GF-D8 (cell line): ENCODE measurements around the gene PRKAB1.

Source experiments
- DNase-seq: peaks from one replicate; lab custom pipeline; 2025; lab: John Stamatoyannopoulos, UW

The PRKAB1 gene

DNA sequence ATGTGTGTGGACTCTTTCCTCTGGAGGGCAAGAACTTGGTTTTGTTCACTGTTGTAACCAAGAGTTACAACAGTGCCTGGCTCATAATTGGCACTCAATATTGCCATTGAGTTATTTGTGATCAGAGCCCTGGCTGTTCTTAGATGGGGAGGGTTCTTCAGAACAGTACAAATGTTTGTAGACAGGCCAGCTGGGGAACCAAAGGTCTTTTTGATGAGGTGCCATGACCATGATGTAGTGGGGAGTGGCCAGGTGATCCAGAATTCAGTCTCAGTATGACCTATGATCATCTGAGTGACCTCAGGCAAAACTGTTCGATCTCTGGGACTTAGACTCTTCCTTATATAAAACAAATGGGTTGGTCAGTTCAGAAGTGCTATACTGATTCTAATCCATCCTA is 3.3 kb upstream of the PRKAB1 start:
- peak; percentile 17 for DNase-seq

DNA sequence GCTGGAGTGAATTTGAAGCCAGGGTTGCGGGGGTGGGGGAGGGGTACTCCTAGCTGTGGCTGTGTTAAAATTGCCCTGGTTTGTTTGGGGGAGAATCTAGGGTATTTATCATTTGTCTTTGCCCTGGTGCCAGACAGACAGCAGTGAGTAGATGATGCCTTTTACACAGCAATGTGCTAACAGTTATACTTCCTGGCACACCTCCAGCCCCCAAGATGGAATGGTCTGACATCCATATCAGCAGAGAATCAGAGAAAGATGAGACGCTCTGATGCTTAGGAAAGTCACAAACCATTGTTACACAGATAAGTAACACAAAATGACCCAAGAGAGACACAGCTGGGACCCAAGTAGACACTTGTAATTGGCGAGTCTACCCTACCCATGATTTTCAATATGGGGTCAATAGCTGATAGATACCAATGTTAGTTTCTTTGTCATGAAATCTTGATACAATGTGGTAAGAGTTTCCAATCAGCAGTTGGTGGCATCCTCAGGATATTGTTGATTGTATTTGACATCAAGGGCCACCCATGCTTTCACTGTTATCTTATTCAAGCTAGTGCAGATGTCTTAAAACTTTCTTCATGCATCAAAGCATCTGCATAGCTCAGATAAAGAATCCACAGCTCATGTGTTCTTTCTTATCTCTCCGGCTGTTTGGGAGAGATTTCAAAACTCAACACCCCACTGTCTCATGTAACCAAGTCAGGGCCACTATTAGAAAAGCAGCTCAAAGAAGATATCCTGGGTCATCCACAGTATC is 2.6 kb upstream of the PRKAB1 start:
- DNase-seq, result peak; percentile 91

DNA sequence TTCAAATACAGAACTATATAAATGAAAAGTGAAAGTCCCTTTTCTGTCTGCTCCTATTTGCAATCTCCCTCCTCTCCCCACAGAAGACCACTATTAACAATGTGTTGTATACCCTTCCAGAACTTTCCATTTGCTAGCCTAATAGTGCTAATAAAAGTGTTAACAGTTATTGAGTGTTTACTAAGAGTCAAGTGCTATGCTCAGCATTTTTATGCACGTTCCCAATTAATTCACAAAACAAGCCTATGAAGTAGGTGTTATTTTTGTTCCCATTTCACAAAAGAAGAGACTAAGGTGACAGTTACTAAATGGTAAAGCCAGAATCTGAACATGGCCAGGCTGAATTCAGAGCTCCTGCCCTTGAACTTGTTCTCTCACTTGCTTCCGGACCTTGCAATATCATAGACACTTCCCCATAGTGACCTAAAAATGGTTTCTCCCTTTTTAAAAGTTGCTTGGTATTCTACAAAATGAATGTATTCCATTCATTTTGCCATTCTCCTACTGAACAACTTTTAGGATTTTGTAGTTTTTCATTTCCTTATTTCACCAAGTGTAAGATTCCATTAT is 1.6 kb upstream of the PRKAB1 start:
- peak; percentile 68 for DNase-seq

DNA sequence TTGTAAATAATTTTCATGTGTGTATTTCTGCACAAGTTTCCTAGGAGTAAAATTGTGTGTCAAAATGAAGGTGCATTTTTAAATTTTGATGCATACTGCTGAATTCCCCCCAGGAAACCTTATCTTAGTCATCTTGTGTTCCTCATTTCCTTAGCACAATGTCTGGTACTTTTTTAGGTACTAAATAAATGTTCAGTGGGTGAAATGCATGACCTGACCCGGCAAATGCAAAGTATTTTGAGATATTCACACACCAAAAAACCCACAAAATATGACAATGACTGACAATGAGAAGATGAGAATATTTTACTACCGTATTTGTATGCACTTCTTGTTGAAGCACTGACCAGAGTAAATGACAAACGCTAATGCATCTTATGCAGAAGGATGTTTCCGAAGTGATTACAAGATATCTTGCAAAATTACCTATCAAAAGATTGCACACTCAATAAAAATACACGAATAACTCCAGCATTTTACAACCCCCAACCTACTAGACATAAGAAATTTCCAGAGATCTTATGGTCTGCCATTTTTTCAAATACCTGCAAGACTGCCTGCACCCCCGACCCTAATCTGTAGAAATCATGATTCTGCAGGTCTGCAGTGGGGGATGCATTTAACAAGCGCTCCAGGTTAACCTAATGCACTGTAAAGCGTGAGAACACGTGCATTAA is 895 bp upstream of the PRKAB1 start:
- DNase-seq, result peak; percentile 71

DNA sequence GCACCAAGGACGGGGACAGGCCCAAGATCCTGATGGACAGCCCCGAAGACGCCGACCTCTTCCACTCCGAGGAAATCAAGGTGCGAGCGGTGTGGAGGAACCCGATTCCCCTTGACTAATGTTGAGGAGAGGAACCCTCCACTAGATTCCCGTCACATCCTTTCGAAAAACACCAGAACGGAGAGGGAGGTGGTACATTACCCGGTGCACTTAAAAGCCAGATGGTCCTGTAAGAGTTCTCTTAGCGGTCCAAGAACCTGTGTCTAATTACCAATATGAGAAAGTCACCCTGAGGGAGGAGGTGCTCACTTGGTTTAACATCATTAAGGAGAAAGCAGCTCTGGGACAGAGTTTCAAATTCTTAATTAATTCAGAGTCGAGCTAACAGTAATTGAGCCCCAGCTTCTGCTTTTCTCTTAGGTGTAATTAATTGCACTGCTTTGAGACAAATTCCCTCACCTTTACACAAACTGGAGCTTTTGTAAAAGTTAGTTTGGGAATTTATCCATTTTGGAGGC is 450 bp downstream of the PRKAB1 start:
- DNase-seq, result no peak

DNA sequence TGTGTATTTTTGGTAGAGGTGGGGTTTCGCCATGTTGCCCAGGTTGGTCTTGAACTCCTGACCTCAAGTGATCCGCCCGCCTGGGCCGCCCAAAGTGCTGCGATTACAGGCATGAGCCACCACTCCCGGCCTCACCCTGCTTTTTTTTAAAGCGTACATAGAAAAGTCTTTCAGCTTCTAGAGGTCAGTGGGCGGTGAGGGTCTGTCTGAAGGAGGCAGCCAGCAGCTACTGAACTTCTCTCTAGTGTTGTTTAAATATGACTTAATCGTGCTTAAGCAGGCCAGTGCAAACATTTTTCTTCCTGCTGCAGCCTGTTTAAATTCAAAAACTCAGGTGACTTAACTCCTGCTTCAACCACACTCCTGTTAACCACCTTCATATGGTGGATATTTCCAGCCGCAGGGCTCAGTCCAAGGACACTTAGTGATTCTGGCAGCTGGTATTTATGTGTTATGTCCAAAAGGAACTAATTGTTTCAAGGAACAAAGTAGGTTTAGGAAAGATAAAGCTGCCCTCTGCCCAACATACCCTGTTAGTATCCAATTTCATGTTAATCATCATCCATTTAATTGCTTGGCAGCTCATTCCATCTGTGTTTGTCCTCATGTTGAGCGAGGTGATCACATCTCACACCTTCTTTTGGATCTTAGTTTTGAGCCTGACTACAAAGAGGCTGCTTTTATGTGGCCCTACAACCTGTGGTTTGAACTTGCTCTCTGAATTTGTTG is 2.0 kb downstream of the PRKAB1 start:
- no peak for DNase-seq

DNA sequence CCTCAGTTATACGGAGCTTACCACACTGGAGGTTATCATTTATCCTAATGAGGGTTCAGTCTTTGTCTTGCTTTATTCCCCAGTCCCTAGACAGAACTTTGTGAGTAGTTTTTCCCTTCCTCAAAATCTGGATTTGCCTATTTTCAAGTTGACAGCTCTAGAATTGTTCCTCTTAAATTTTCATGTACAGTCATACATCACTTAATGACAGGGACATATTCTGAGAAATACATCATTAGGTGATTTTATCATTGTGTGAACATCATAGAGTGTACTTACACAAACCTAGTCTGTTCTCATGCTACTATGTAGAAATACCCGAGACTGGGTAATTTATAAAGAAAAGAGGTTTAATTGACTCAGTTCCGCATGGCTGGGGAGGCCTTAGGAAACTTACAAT is 3.1 kb downstream of the PRKAB1 start:
- no peak for DNase-seq

DNA sequence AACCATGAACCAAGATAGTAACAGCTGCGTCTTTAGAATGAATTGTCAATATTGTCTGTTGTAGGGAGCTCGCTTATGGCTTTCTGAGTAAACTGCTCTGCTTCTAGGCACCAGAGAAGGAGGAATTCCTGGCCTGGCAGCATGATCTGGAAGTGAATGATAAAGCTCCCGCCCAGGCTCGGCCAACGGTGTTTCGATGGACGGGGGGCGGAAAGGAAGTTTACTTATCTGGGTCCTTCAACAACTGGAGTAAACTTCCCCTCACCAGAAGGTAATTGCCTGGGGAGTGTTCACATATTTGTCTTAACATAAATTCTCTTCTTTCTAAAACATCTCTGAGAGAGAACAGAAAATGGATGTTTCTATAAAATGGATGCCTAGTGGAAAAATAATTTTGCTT is 4.3 kb downstream of the PRKAB1 start:
- no peak for DNase-seq

DNA sequence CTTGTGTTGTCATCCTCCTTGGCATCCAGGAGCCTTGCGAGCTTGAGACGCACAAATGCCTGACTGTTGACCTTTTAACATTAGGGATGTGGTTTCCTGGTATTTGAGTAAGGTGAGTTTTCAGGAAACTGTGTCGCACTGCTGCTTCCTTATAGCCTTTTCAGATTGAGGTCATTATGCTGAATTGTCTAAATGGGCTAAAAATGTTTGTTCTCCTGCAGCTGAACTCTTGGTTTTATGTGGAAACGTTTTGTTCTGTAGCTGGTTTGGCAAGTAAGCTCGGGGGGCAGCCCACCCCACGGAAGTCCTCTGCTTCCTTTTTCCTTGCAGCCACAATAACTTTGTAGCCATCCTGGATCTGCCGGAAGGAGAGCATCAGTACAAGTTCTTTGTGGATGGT is 5.7 kb downstream of the PRKAB1 start:
- peak; percentile 35 for DNase-seq

DNA sequence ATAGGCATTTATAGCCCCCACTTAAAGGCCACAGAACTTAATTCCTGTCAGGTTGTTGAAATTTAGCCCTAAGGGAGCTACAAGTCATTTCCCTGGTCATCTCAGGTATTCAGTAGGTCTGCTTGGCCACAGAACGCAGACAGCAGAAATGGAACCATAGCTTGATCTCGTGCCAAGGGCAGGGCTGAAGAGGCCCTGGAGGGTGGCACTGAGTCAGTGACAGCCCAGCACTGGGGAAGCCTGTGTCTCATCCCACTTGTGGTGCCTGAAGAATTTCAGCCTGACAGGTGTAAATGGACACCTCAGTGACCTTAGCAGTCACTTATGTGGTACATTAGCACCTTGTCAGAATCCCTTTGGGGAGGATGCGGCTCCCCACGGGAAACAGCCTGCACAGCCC is 6.6 kb downstream of the PRKAB1 start:
- DNase-seq, result no peak

DNA sequence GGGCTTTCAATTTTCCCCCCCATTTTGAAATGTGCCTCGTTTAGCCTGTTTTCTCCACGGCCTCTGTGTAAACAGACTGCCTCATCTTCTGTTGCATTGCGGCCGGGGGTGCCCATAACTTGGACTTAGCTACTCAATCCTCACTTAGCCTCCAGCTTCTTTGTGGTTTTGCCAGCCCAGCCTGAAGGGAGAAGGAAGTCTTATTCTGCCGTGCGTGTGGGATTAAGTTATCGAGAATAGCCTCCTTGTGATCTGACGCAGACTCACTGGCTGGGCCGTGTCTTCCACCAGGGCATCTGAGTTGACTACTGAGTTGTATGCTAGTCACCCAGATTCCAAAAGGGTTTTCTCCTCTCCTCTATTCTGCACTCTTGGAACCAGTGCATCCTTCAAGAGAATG is 8.1 kb downstream of the PRKAB1 start:
- no peak for DNase-seq

DNA sequence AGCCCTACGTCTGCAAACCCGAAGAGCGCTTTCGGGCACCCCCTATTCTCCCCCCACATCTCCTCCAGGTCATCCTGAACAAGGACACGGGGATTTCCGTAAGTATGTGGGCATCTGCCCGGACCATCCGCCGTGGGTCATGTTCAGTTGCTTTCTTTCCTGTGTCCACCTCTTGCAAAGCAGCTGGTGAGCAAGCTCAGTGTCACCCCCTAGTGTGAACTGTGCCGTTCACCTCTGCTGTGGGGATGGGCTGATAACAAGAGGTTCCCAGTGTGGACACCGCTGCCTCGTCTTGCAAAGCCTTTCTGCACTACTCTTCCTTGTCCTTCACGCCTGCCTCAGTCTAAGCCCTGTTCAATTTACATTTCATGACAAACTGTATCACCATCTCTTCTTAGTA is 8.6 kb downstream of the PRKAB1 start:
- no peak for DNase-seq

DNA sequence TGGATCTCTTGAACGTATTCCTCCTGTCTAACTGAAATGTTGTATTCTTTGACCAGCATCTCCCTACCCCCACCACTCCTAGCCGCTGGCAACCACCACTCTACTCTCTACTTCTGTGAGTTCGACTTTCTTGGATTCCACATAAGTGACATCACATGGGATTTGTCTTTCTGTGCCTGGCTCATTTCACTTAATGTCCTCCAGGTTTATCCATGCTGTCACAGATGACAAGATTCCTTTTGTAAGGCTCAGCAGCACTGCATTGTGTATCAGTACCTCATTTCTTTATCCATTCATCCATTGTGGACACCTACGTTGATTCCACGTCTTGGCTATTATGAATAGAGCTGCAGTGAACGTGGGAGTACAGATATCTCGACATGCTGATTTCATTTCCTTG is 10.5 kb downstream of the PRKAB1 start:
- DNase-seq, result no peak

DNA sequence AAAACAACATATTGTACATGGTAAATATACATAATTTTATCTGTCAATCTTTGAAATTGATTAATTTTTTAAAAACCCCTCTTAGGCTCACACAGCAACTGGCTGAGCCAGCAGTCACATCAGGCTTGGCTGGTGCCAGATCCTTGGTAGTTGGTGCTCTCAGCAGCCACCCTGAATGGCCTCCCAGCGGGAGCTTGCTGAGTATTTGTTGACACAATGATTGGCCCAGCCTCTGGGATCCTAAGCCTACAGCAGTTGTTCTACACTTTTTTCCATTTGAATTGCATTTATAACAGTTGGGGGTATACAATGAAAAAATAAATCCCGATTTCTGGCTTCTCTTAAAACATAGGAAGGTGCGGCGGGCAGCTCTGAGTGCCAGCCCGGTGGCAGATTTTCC is 11.1 kb downstream of the PRKAB1 start:
- DNase-seq, result no peak

DNA sequence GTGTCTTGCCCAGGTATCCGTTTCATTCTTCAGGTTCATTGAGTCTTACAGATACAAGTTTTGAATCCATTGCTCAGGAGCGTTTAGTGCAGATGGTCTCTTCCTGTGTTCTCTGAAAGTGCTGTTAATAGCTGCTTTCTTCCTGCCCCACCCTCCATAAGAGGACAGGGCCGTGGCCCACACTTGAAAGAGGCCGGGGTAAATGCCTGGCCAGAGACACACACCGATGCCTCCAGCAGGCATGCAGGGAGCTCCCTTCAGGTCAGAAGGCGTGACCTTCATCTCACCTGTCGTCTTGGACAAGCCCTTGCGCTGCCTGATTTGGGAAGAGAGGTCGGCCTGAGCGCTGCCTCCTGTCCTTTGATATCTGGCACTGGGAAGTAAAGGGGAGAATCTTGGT is 11.6 kb downstream of the PRKAB1 start:
- no peak for DNase-seq

DNA sequence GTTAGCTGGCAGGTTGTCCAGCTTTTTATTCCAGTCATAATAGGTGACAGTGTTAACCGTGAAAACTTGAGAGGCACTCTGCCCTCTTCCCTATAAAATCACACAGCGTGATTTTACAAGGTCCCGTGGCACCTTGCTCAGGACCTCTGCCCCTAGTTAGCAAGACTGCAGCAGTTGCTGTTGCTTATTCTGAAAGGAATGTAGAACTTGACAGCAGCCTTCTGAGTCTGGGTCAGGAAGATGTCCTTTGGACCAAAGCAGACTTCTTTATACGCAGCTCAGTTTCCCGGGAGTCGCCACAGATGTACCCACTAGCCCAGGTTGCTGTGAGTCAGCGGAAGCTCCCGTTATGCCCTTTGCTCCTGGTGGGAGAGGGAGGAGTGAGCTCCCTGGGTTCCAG is 13.2 kb downstream of the PRKAB1 start:
- no peak for DNase-seq

DNA sequence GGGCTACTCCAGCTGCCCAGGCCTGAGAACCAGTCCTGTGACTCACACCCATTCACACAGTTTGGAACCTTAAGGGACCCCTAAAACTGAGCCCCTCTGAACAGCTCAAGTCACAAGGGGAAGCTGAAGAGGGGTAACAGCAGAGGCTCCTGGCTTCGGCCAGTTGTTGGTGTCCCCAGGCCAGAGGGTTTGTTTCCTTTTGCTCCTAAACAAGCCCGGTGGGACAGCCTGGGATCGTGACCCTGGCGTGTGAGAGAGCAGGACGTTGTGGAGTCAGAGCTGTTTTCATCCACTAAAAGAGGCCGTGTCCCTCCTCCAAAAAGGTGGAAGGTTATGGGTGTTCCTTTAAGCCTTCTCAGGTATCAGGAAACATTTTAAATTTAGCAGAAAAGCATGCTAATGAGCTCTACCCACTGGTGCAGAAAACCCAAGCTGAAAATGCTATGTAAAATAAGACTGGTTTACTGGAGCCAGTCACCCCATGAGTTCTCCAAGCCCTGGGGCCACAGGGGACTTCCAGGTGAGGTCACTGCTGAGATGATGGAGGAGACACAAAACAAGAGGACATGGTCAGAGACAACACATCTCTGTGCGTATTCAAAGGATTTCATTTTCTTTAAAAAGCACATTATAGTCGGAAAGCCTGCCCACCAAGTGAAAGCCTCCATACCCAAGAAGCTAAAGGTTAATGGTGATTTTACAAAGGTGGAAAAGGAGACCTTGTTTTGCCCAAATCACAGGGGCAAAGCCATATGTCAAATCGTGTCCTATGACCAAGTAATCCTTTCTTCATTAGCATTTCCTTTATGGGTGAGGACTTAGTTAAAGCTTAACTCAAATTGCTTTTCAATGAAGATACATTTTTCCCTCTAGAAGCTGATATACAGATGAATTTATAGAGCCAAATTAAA is 14.1 kb downstream of the PRKAB1 start:
- no peak for DNase-seq

DNA sequence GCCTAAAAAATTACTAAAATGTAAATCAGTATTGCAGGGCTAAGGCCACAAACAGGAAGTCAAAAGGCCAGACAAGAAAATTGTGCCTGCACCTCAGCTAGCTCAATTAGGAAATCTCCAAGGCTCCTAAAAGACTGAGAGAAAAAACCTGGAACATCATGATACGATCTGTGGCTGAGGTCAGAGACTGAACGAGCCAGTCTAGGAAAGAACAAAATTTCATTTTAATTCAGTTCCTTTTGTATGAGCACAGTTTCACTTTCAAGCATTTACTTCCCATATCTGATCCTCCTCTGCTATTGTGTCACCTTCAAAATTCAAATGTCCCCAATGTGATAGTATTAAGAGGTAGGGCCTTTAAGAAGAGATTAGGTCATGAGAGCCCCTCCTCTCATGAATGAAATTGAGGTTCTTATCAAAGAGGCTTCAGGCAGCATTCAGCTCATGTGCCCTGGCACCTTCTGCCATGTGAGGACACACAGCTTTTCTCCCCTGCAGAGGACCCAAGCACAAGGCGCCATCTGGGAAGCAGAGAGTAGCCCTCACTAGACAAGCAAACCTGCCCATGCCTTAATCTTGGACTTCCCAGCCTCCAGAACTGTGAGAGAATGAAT is 14.8 kb downstream of the PRKAB1 start:
- peak; percentile 9 for DNase-seq

DNA sequence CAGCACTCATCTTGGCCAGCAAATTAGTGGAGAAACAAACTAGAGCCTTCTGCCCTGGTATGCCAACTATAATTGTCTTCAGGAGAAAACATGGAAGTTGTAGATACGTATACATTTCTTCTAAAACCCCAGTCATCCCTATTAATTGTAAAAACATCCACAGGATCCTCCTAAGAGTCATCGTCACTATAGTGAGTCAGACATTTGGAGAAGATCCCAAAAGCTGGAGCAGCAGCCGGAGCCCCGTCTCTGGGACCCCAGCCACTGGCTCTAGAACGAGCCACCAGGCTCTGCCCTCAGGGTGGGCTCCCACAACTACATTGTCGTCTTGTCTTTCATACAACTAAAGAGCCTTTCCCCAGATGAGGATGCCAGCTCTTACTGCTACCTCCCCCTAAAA is 15.5 kb downstream of the PRKAB1 start:
- no peak for DNase-seq

DNA sequence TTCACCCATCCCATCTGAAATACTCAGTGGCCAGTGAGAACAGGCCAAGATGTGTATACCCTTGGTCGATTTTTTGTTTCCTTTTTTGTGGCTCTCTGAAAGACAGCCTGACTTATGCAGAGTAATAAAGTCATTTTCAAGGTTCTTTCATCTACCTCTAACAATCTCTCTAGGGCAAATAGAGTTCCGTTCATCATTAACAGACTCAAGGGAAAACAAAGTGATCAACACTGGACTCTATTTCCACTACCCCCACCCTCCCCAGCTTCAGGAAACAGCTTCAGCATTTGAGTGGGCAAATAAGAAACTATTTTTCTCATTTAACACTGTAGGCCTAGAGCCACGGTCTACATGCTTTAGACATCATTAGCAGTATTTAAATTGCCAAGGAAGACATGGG is 15.9 kb downstream of the PRKAB1 start:
- no peak for DNase-seq

DNA sequence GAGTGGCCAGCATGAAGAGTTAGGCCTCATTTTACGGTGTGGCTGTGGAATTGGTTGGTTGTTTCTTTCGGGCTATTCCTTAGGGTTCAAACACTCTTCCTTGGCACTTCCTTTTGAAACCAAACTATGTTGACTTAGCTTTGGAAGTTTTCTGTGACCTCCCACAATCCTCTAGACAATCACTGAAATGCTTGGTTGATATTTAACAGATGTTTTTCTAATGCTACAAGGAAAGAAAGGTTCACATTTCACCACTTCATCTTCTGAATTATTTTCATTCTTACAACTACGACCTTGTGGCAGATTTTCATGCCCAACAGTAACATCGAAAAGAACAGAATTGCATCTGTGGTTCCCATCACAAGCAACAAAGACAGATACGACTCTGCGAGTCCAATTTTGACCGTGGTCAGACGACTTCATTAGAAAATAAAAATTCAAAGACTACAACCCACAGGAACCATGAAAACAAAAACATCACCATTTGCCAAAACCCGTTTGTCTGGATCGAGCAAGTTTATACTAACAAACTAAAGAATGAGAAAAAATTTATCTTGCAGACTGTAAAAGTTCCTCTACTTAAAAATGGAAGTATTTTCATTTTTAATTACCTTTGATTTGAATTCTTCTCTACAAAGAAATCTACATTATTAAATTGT is 16.9 kb downstream of the PRKAB1 start:
- DNase-seq, result no peak
